PFSK-1 (cell line): ENCODE results near the gene LENG9.

ENCODE experiments used
- POLR2AphosphoS5 ChIP-seq: IDR thresholded peaks from 2 replicates; pipeline ENCODE4 v1.6.1; 2012; ENCODE audit warnings: low read depth, mild to moderate bottlenecking, control low read depth, low read length, moderate library complexity
- SIN3A ChIP-seq: IDR thresholded peaks from 2 replicates; pipeline ENCODE4 v1.6.1; 2012; ENCODE audit warnings: mild to moderate bottlenecking, low read length, moderate library complexity, borderline replicate concordance; ENCODE audit not compliant: insufficient read depth
- TAF1 ChIP-seq: IDR thresholded peaks from 2 replicates; pipeline ENCODE4 v1.6.1; 2012; ENCODE audit warnings: low read length, control low read depth, borderline replicate concordance; ENCODE audit not compliant: insufficient read depth
- TF ChIP-seq, protein P1 (sequence below), 2 experiments: IDR thresholded peaks; 2 replicates each; pipeline versions ENCODE4 v1.6.1 to v1.8.0; 2011 to 2012; ENCODE audit warnings: low read depth in 2 of 2, low read length in 2 of 2, control low read depth in 1 of 2, inconsistent platforms in 1 of 2, mild to moderate bottlenecking in 1 of 2, moderate library complexity in 1 of 2; ENCODE audit not compliant: insufficient read depth in 1 of 2

DNA sequence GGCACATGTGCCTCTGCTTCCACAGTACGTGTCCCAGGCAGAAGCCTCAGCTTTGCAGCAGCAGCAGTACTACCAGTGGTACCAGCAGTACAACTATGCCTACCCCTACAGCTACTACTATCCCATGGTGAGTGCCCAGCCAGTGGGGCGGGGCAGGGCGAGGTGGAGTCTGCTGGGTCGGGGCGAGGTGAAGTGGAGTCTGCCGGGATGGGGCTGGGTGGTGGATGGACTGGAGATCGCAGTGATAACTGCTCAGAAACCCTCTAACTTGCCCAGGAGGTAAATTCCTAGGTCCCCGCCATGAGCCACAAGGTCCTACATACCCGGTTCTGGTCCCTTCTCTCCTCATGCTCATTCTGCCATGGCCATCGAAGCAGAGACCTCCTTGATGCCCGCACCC is 11.0 kb downstream of the LENG9 start:
- TF ChIP-seq POLR2AphosphoS5 (no peak), TAF1 (no peak), SIN3A (no peak)
- TF ChIP-seq, protein P1, sequence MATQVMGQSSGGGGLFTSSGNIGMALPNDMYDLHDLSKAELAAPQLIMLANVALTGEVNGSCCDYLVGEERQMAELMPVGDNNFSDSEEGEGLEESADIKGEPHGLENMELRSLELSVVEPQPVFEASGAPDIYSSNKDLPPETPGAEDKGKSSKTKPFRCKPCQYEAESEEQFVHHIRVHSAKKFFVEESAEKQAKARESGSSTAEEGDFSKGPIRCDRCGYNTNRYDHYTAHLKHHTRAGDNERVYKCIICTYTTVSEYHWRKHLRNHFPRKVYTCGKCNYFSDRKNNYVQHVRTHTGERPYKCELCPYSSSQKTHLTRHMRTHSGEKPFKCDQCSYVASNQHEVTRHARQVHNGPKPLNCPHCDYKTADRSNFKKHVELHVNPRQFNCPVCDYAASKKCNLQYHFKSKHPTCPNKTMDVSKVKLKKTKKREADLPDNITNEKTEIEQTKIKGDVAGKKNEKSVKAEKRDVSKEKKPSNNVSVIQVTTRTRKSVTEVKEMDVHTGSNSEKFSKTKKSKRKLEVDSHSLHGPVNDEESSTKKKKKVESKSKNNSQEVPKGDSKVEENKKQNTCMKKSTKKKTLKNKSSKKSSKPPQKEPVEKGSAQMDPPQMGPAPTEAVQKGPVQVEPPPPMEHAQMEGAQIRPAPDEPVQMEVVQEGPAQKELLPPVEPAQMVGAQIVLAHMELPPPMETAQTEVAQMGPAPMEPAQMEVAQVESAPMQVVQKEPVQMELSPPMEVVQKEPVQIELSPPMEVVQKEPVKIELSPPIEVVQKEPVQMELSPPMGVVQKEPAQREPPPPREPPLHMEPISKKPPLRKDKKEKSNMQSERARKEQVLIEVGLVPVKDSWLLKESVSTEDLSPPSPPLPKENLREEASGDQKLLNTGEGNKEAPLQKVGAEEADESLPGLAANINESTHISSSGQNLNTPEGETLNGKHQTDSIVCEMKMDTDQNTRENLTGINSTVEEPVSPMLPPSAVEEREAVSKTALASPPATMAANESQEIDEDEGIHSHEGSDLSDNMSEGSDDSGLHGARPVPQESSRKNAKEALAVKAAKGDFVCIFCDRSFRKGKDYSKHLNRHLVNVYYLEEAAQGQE (IDR thresholded peaks at IDR 0.05; ENCODE audit: insufficient read depth in 1 of 2, low read depth in 2 of 2, low read length in 2 of 2) = no peak
